RWPE2 (cell line): Measurements from ENCODE around the gene PIBF1.
A peak's percentile ranks its signal among the peaks of the same experiment; 100 is the strongest.

Experiments
- ATAC-seq: fragments of 200-7000 bp; cut with Tn5 transposase; 3 replicates; pipeline ENCODE4 v1.9.1; 2021; ENCODE audit warnings: low read depth
- DNase-seq: peaks from one replicate; pipeline ENCODE4 v3.0.0-alpha.2; 2020; ENCODE audit warnings: low spot score
- H3K27ac ChIP-seq: fragments of 450-650 bp; 2 replicates; pipeline ENCODE4 v1.5.1; 2017; ENCODE audit warnings: mild to moderate bottlenecking; ENCODE audit not compliant: poor library complexity, severe bottlenecking
- H3K27me3 ChIP-seq: fragments of 250-450 bp; sonication (Bioruptor Pico); 2 replicates; pipeline ENCODE4 v1.5.1; 2021; ENCODE audit warnings: mild to moderate bottlenecking, moderate library complexity; ENCODE audit not compliant: insufficient read depth, poor library complexity, severe bottlenecking
- H3K36me3 ChIP-seq: fragments of 250-450 bp; sonication (Bioruptor Pico); 2 replicates; pipeline ENCODE4 v1.5.1; 2020; ENCODE audit warnings: low read depth, mild to moderate bottlenecking, moderate library complexity
- H3K4me1 ChIP-seq: fragments of 250-450 bp; sonication (Bioruptor Pico); 2 replicates; pipeline ENCODE4 v1.5.1; 2021; ENCODE audit warnings: mild to moderate bottlenecking, moderate library complexity; ENCODE audit not compliant: insufficient read depth, poor library complexity, severe bottlenecking
- H3K4me3 ChIP-seq: fragments of 250-450 bp; sonication (Bioruptor Pico); 2 replicates; pipeline ENCODE4 v1.5.1; 2021; ENCODE audit warnings: mild to moderate bottlenecking, moderate library complexity; ENCODE audit not compliant: severe bottlenecking
- H3K9me3 ChIP-seq: fragments of 250-450 bp; sonication (Bioruptor Pico); 2 replicates; pipeline ENCODE4 v1.5.1; 2021; ENCODE audit warnings: mild to moderate bottlenecking, moderate library complexity; ENCODE audit not compliant: severe bottlenecking
- CTCF ChIP-seq: fragments of 450-650 bp; IDR thresholded peaks from one replicate; pipeline ENCODE4 v1.5.1; 2017; ENCODE audit warnings: mild to moderate bottlenecking, moderate library complexity; ENCODE audit not compliant: poor library complexity, severe bottlenecking

Gene PIBF1

GRCh38 chr13:72781451-72782439 is at the start of gene PIBF1, which contains the start of gene DIS3:
PIBF1 (plus strand) TSS chr13:72782133; CDS start chr13:72783470, 1,337 bp downstream.
DIS3 (minus strand) TSS chr13:72781900; CDS start chr13:72781832, 68 bp downstream.
- ATAC-seq (peak; percentile 98), DNase-seq (peak; percentile 97)
- H3K36me3 ChIP-seq = peaks cover 71% of the 10 kb centered on the region
- H3K4me3 ChIP-seq = peak within 1 kb of the TSS; percentile 94
- peaks cover 13% of the 10 kb centered on the region for H3K4me1 ChIP-seq
- TF ChIP-seq CTCF = no peak
- peak within 1 kb of the TSS; percentile 47 for H3K27ac ChIP-seq
- H3K27me3 ChIP-seq = no peaks in the 10 kb centered on the region
- H3K9me3 ChIP-seq = no peaks in the 10 kb centered on the region

GRCh38 chr13:72737033-72737432 is 44.9 kb upstream of the PIBF1 start:
- Histone ChIP-seq H3K27me3 (no peaks in the 10 kb centered on the region), H3K9me3 (no peaks in the 10 kb centered on the region), H3K27ac (no peak overlapping the region), H3K4me3 (no peak overlapping the region), H3K4me1 (no peaks in the 10 kb centered on the region), H3K36me3 (peaks cover 89% of the 10 kb centered on the region)
- DNase-seq = no peak
- TF ChIP-seq CTCF = no peak
- ATAC-seq = no peak

- no peak for ATAC-seq
- no peaks in the 10 kb centered on the region for H3K4me1 ChIP-seq
- H3K36me3 ChIP-seq = peaks cover 83% of the 10 kb centered on the region
- no peaks in the 10 kb centered on the region for H3K27me3 ChIP-seq
- no peaks in the 10 kb centered on the region for H3K9me3 ChIP-seq
- H3K27ac ChIP-seq = no peak overlapping the region
- no peak for TF ChIP-seq CTCF
- no peak for DNase-seq
- H3K4me3 ChIP-seq = no peak overlapping the region
Observed at GRCh38 chr13:72740015-72740414, 41.9 kb upstream of the PIBF1 start.

GRCh38 chr13:72745260-72745659 is 36.7 kb upstream of the PIBF1 start:
- Histone ChIP-seq H3K9me3 (no peaks in the 10 kb centered on the region), H3K4me3 (no peak overlapping the region), H3K36me3 (peaks cover 91% of the 10 kb centered on the region), H3K27me3 (no peaks in the 10 kb centered on the region), H3K27ac (no peak overlapping the region), H3K4me1 (no peaks in the 10 kb centered on the region)
- ATAC-seq (no peak), DNase-seq (no peak)
- no peak for TF ChIP-seq CTCF

GRCh38 chr13:72751220-72751619 is 30.7 kb upstream of the PIBF1 start:
- Histone ChIP-seq H3K4me1 (no peaks in the 10 kb centered on the region), H3K36me3 (peaks cover 99% of the 10 kb centered on the region), H3K27me3 (no peaks in the 10 kb centered on the region), H3K27ac (no peak overlapping the region), H3K9me3 (no peaks in the 10 kb centered on the region), H3K4me3 (no peak overlapping the region)
- TF ChIP-seq CTCF = no peak
- ATAC-seq = no peak
- no peak for DNase-seq
